ENCODE results near the gene ATG101. TPM values are rescaled to one million over a fixed set of nuclear protein-coding genes. Genes with fewer than 3 reads are reported as not detected.

The ATG101 gene
- total and polyA plus RNA-seq, 8 donors, result 19.7 to 42.4 (median 25.1) TPM

- DNase-seq, result no peak
- Histone ChIP-seq H3K36me3 (peaks cover 0 to 54% of the 10 kb centered on the region in 2 donors), H3K27me3 (peaks cover 0 to 26% of the 10 kb centered on the region in 2 donors), H3K9me3 (no peaks in the 10 kb centered on the region), H3K27ac (no peak overlapping the region), H3K4me1 (peaks cover 8 to 44% of the 10 kb centered on the region in 2 donors), H3K4me3 (no peak overlapping the region)
- no peak for ATAC-seq
- no peak for TF ChIP-seq CTCF (IDR thresholded peaks at IDR 0.05)
- intact Hi-C loops (cut with DNase I), result no loop called here
Observed at GRCh38 chr12:52054231-52054832, 15.4 kb upstream of the ATG101 start.

GRCh38 chr12:52054833-52055730 lies 14.7 kb upstream of the ATG101 start:
- Histone ChIP-seq H3K4me3 (no peak overlapping the region), H3K9me3 (no peaks in the 10 kb centered on the region), H3K27ac (no peak overlapping the region), H3K27me3 (peaks cover 0 to 19% of the 10 kb centered on the region in 2 donors), H3K4me1 (peaks cover 5 to 38% of the 10 kb centered on the region in 2 donors), H3K36me3 (peaks cover 0 to 57% of the 10 kb centered on the region in 2 donors)
- ATAC-seq (no peak), DNase-seq (no peak)
- intact Hi-C loops (cut with DNase I), result no loop called here
- no peak for TF ChIP-seq CTCF (IDR thresholded peaks at IDR 0.05)

GRCh38 chr12:52055731-52056711 lies 13.8 kb upstream of the ATG101 start:
- ATAC-seq, result no peak
- DNase-seq, result no peak

More at GRCh38 chr12:52055731-52056711, 13.8 kb upstream of the ATG101 start:
- Histone ChIP-seq H3K27ac (no peak overlapping the region), H3K4me1 (peaks cover 0 to 29% of the 10 kb centered on the region in 2 donors), H3K4me3 (no peak overlapping the region), H3K9me3 (no peaks in the 10 kb centered on the region), H3K36me3 (peaks cover 0 to 57% of the 10 kb centered on the region in 2 donors), H3K27me3 (peaks cover 0 to 9% of the 10 kb centered on the region in 2 donors)
- TF ChIP-seq CTCF (IDR thresholded peaks at IDR 0.05), result no peak
- intact Hi-C loops (cut with DNase I), result no loop called here
